Activated CD8-positive, alpha-beta T cell treated with anti-CD3 and anti-CD28 coated beads, Interleukin-2, amount 10 ng/mL, durations not matched to agents 7 days and 5 days (primary cell): ENCODE data around the gene FMN1. TPM values are rescaled to one million over a fixed set of nuclear protein-coding genes. Genes with fewer than 3 reads are reported as not detected.
A peak's percentile ranks its signal among the peaks of the same experiment; 100 is the strongest.
"Not testable (repeated sequence)": the region's sequence is repeated elsewhere in the genome, so short reads cannot be mapped to it uniquely, and the experiment has no call there.

ENCODE experiments used
- ATAC-seq: fragments of 150-1000 bp; cut with Tn5 transposase; one replicate; pipeline ENCODE4 v1.10.0; 2021; ENCODE audit warnings: moderate library complexity
- CTCF ChIA-PET: fragments of 350-600 bp; sonication (Branson Sonifier 250); formaldehyde crosslinking; loops from one replicate; lab custom pipeline; 2021; ENCODE audit warnings: antibody characterized with exemption; lab: Charles Lee
- POLR2A ChIA-PET: fragments of 350-600 bp; sonication (Branson Sonifier 250); formaldehyde crosslinking; loops from one replicate; lab custom pipeline; 2021; ENCODE audit warnings: antibody characterized with exemption; lab: Charles Lee
- DNase-seq: peaks from one replicate; pipeline ENCODE4 v3.0.0-alpha.2; 2020
- H3K27ac Mint-ChIP-seq: one replicate; pipeline ENCODE4 v1.8.0; 2021; ENCODE audit warnings: mild to moderate bottlenecking, mixed read lengths
- H3K27me3 Mint-ChIP-seq: one replicate; pipeline ENCODE4 v1.8.0; 2021; ENCODE audit warnings: low read depth, mixed read lengths
- H3K36me3 Mint-ChIP-seq: one replicate; pipeline ENCODE4 v1.8.0; 2021; ENCODE audit warnings: low read depth, mixed read lengths
- H3K4me1 Mint-ChIP-seq: one replicate; pipeline ENCODE4 v1.8.0; 2021; ENCODE audit warnings: low read depth, mixed read lengths
- H3K4me3 Mint-ChIP-seq: one replicate; pipeline ENCODE4 v1.8.0; 2021; ENCODE audit warnings: mild to moderate bottlenecking, mixed read lengths
- H3K9me3 Mint-ChIP-seq: one replicate; pipeline ENCODE4 v1.8.0; 2022; ENCODE audit warnings: mixed read lengths; ENCODE audit not compliant: insufficient read depth
- total RNA-seq, 2 experiments: library from RNA; stranded (reverse); gene quantifications; one replicate each; pipeline ENCODE4 v1.2.3, GENCODE V29; 2021

FMN1 gene
- total RNA-seq, 2 experiments from 2014 or later, result 0.05 TPM; not detected in 1

GRCh38 chr15:33083232-33084081 is 111.1 kb downstream of the FMN1 start:
- Mint-ChIP-seq H3K4me1 (no peaks in the 10 kb centered on the region), H3K9me3 (no peaks in the 10 kb centered on the region), H3K27me3 (no peaks in the 10 kb centered on the region), H3K4me3 (no peak overlapping the region), H3K27ac (no peak overlapping the region), H3K36me3 (no peaks in the 10 kb centered on the region)
- ChIA-PET CTCF (no interaction called here), POLR2A (interaction anchor here (0.7 kb wide), 1 partner anchor 118 kb away, joined by 3 read pairs; no protein-coding TSS in a partner anchor)
- DNase-seq (no peak), ATAC-seq (no peak)

GRCh38 chr15:33080006-33080405 is 114.5 kb downstream of the FMN1 start:
- ChIA-PET CTCF (no interaction called here), POLR2A (no interaction called here)
- Mint-ChIP-seq H3K36me3 (no peaks in the 10 kb centered on the region), H3K27ac (no peak overlapping the region), H3K27me3 (peaks cover 3% of the 10 kb centered on the region), H3K9me3 (no peaks in the 10 kb centered on the region), H3K4me1 (no peaks in the 10 kb centered on the region), H3K4me3 (no peak overlapping the region)
- DNase-seq, result no peak
- ATAC-seq, result no peak

- H3K36me3 Mint-ChIP-seq, result no peaks in the 10 kb centered on the region
- no peak overlapping the region for H3K27ac Mint-ChIP-seq
- DNase-seq (no peak), ATAC-seq (no peak)
- H3K4me1 Mint-ChIP-seq, result no peaks in the 10 kb centered on the region
- POLR2A ChIA-PET, result no interaction called here
- no peak overlapping the region for H3K4me3 Mint-ChIP-seq
- H3K27me3 Mint-ChIP-seq, result peaks cover 3% of the 10 kb centered on the region
- H3K9me3 Mint-ChIP-seq, result no peaks in the 10 kb centered on the region
- CTCF ChIA-PET, result interaction anchor here (1.3 to 1.6 kb wide), 2 partner anchors 8 to 10 kb away, joined by 4 to 7 read pairs; no protein-coding TSS in a partner anchor
These were observed 115.9 kb downstream of the FMN1 start for GRCh38 chr15:33078607-33079006.

GRCh38 chr15:33076937-33077336 is 117.6 kb downstream of the FMN1 start:
- Mint-ChIP-seq H3K4me1 (no peaks in the 10 kb centered on the region), H3K27ac (no peak overlapping the region), H3K27me3 (peaks cover 3% of the 10 kb centered on the region), H3K9me3 (no peaks in the 10 kb centered on the region), H3K36me3 (no peaks in the 10 kb centered on the region), H3K4me3 (no peak overlapping the region)
- POLR2A ChIA-PET, result no interaction called here
- no peak for DNase-seq
- ATAC-seq, result no peak
- CTCF ChIA-PET, result no interaction called here

- POLR2A ChIA-PET, result no interaction called here
These were observed 119.6 kb downstream of the FMN1 start for GRCh38 chr15:33074942-33075341.

GRCh38 chr15:33074212-33074611 is 120.3 kb downstream of the FMN1 start:
- Mint-ChIP-seq H3K9me3 (no peaks in the 10 kb centered on the region), H3K4me3 (no peak overlapping the region), H3K36me3 (no peaks in the 10 kb centered on the region), H3K27me3 (peaks cover 3% of the 10 kb centered on the region), H3K4me1 (no peaks in the 10 kb centered on the region), H3K27ac (no peak overlapping the region)
- ChIA-PET CTCF (interaction anchor here (1.4 kb wide), 1 partner anchor 10 kb away, joined by 3 read pairs; no protein-coding TSS in a partner anchor), POLR2A (no interaction called here)
- ATAC-seq (no peak), DNase-seq (no peak)

More at GRCh38 chr15:33074942-33075341, 119.6 kb downstream of the FMN1 start:
- no peak for ATAC-seq
- Mint-ChIP-seq H3K27me3 (peaks cover 3% of the 10 kb centered on the region), H3K4me3 (no peak overlapping the region), H3K36me3 (no peaks in the 10 kb centered on the region), H3K4me1 (no peaks in the 10 kb centered on the region), H3K9me3 (no peaks in the 10 kb centered on the region), H3K27ac (no peak overlapping the region)
- CTCF ChIA-PET, result no interaction called here
- DNase-seq, result no peak

GRCh38 chr15:33071451-33071850 is 123.1 kb downstream of the FMN1 start:
- no peak overlapping the region for H3K27ac Mint-ChIP-seq
- ChIA-PET POLR2A (no interaction called here), CTCF (interaction anchor here (1.5 kb wide), 1 partner anchor 172 kb away, joined by 3 read pairs; no protein-coding TSS in a partner anchor)
- H3K27me3 Mint-ChIP-seq, result no peaks in the 10 kb centered on the region
- no peaks in the 10 kb centered on the region for H3K36me3 Mint-ChIP-seq
- H3K4me1 Mint-ChIP-seq, result peaks cover 10% of the 10 kb centered on the region
- DNase-seq (no peak), ATAC-seq (no peak)
- no peak overlapping the region for H3K4me3 Mint-ChIP-seq
- no peaks in the 10 kb centered on the region for H3K9me3 Mint-ChIP-seq

- H3K27ac Mint-ChIP-seq, CTCF ChIA-PET, ATAC-seq, H3K36me3 Mint-ChIP-seq, POLR2A ChIA-PET, H3K4me3 Mint-ChIP-seq, H3K9me3 Mint-ChIP-seq, DNase-seq, H3K27me3 Mint-ChIP-seq: not testable (repeated sequence)
- peaks cover 10% of the 10 kb centered on the region for H3K4me1 Mint-ChIP-seq
These were observed 124.6 kb downstream of the FMN1 start for GRCh38 chr15:33069903-33070302.

- Mint-ChIP-seq H3K27ac (no peak overlapping the region), H3K27me3 (peaks cover 7% of the 10 kb centered on the region), H3K4me3 (no peak overlapping the region), H3K36me3 (no peaks in the 10 kb centered on the region), H3K9me3 (no peaks in the 10 kb centered on the region), H3K4me1 (peaks cover 10% of the 10 kb centered on the region)
- ChIA-PET POLR2A (no interaction called here), CTCF (no interaction called here)
- ATAC-seq, result no peak
- no peak for DNase-seq
These were observed 125.4 kb downstream of the FMN1 start for GRCh38 chr15:33069161-33069560.

- POLR2A ChIA-PET, result no interaction called here
- peaks cover 7% of the 10 kb centered on the region for H3K27me3 Mint-ChIP-seq
- no peak overlapping the region for H3K4me3 Mint-ChIP-seq
- peaks cover 10% of the 10 kb centered on the region for H3K4me1 Mint-ChIP-seq
- ATAC-seq, result no peak
- H3K36me3 Mint-ChIP-seq, result no peaks in the 10 kb centered on the region
- H3K9me3 Mint-ChIP-seq, result no peaks in the 10 kb centered on the region
- no peak overlapping the region for H3K27ac Mint-ChIP-seq
- no peak for DNase-seq
- CTCF ChIA-PET, result interaction anchor here (1.0 kb wide), 1 partner anchor 18 kb away, joined by 3 read pairs; no protein-coding TSS in a partner anchor
These were observed 126.0 kb downstream of the FMN1 start for GRCh38 chr15:33068511-33068990.

GRCh38 chr15:33068007-33068481 is 126.5 kb downstream of the FMN1 start:
- ChIA-PET CTCF (interaction anchor here (1.0 kb wide), 1 partner anchor 18 kb away, joined by 3 read pairs; no protein-coding TSS in a partner anchor), POLR2A (no interaction called here)
- Mint-ChIP-seq H3K27ac (no peak overlapping the region), H3K4me3 (peak overlapping the region; percentile 15), H3K27me3 (peaks cover 7% of the 10 kb centered on the region), H3K9me3 (no peaks in the 10 kb centered on the region), H3K4me1 (peaks cover 10% of the 10 kb centered on the region), H3K36me3 (no peaks in the 10 kb centered on the region)
- DNase-seq, result no peak
- ATAC-seq, result no peak

GRCh38 chr15:33067456-33067855 is 127.1 kb downstream of the FMN1 start:
- ATAC-seq (no peak), DNase-seq (no peak)
- no peak overlapping the region for H3K27ac Mint-ChIP-seq
- peaks cover 7% of the 10 kb centered on the region for H3K27me3 Mint-ChIP-seq
- CTCF ChIA-PET, result interaction anchor here (1.2 kb wide), 1 partner anchor 19 kb away, joined by 3 read pairs; no protein-coding TSS in a partner anchor
- peaks cover 10% of the 10 kb centered on the region for H3K4me1 Mint-ChIP-seq
- H3K36me3 Mint-ChIP-seq, result no peaks in the 10 kb centered on the region
- POLR2A ChIA-PET, result no interaction called here
- no peaks in the 10 kb centered on the region for H3K9me3 Mint-ChIP-seq
- H3K4me3 Mint-ChIP-seq, result no peak overlapping the region
